Osteocyte (in vitro differentiated cells): ENCODE measurements around the gene ITM2B. TPM values are rescaled to one million over a fixed set of nuclear protein-coding genes. Genes with fewer than 3 reads are reported as not detected.

ENCODE experiments used
- DNase-seq: peaks from one replicate; pipeline ENCODE4 v3.0.0; 2021; ENCODE audit warnings: mixed read lengths; ENCODE audit not compliant: unreplicated experiment; ENCODE audit errors: extremely low spot score
- H3K27ac Mint-ChIP-seq: one replicate; pipeline ENCODE4 v1.8.0; 2021; ENCODE audit warnings: mild to moderate bottlenecking, mixed read lengths; ENCODE audit not compliant: unreplicated experiment
- H3K27me3 Mint-ChIP-seq: one replicate; pipeline ENCODE4 v1.8.0; 2021; ENCODE audit warnings: mixed read lengths; ENCODE audit not compliant: unreplicated experiment
- H3K36me3 Mint-ChIP-seq: one replicate; pipeline ENCODE4 v1.8.0; 2021; ENCODE audit warnings: mixed read lengths; ENCODE audit not compliant: unreplicated experiment
- H3K4me1 Mint-ChIP-seq: one replicate; pipeline ENCODE4 v1.8.0; 2021; ENCODE audit warnings: mixed read lengths; ENCODE audit not compliant: unreplicated experiment
- H3K4me3 Mint-ChIP-seq: one replicate; pipeline ENCODE4 v1.8.0; 2021; ENCODE audit warnings: mild to moderate bottlenecking, moderate library complexity, mixed read lengths; ENCODE audit not compliant: unreplicated experiment
- H3K9me3 Mint-ChIP-seq: one replicate; pipeline ENCODE4 v1.8.0; 2021; ENCODE audit warnings: mixed read lengths; ENCODE audit not compliant: unreplicated experiment
- total RNA-seq: library from RNA; stranded (reverse); gene quantifications from 2 replicates; pipeline ENCODE4 v1.2.1, GENCODE V29; 2021
- TF ChIP-seq, protein P1 (sequence below): fragments of 200-600 bp; sonication (generic); IDR thresholded peaks from 2 replicates; pipeline ENCODE4 v1.5.0; 2021; ENCODE audit warnings: antibody characterized with exemption, mild to moderate bottlenecking, moderate library complexity

The ITM2B gene
- total RNA-seq, 1 donor from 2014 or later, result 510 TPM

DNA sequence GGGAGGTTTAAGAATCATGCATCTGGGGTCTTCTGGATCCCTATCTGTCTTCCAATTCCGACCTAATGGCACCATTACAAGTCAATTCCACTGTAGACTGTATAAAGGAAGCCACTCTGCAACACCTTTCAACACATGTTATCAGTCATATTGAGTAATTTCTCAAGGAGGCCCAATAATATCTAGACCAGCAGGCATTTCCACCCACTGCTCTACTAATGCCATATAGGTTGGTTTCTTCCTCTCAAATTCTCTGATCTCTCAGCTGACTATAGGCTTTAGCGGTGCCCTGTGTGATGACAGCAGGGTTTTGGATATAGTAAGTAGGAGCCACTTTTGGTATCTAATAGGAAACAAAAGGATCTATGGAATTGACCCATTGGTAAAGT lies 12.4 kb upstream of the ITM2B start:
- Mint-ChIP-seq H3K9me3 (no peaks in the 10 kb centered on the region), H3K4me1 (peaks cover 20% of the 10 kb centered on the region), H3K36me3 (no peaks in the 10 kb centered on the region), H3K4me3 (no peak overlapping the region), H3K27ac (no peak overlapping the region), H3K27me3 (peaks cover 10% of the 10 kb centered on the region)
- TF ChIP-seq, protein P1, sequence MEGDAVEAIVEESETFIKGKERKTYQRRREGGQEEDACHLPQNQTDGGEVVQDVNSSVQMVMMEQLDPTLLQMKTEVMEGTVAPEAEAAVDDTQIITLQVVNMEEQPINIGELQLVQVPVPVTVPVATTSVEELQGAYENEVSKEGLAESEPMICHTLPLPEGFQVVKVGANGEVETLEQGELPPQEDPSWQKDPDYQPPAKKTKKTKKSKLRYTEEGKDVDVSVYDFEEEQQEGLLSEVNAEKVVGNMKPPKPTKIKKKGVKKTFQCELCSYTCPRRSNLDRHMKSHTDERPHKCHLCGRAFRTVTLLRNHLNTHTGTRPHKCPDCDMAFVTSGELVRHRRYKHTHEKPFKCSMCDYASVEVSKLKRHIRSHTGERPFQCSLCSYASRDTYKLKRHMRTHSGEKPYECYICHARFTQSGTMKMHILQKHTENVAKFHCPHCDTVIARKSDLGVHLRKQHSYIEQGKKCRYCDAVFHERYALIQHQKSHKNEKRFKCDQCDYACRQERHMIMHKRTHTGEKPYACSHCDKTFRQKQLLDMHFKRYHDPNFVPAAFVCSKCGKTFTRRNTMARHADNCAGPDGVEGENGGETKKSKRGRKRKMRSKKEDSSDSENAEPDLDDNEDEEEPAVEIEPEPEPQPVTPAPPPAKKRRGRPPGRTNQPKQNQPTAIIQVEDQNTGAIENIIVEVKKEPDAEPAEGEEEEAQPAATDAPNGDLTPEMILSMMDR, result no peak
- no peak for DNase-seq

DNA sequence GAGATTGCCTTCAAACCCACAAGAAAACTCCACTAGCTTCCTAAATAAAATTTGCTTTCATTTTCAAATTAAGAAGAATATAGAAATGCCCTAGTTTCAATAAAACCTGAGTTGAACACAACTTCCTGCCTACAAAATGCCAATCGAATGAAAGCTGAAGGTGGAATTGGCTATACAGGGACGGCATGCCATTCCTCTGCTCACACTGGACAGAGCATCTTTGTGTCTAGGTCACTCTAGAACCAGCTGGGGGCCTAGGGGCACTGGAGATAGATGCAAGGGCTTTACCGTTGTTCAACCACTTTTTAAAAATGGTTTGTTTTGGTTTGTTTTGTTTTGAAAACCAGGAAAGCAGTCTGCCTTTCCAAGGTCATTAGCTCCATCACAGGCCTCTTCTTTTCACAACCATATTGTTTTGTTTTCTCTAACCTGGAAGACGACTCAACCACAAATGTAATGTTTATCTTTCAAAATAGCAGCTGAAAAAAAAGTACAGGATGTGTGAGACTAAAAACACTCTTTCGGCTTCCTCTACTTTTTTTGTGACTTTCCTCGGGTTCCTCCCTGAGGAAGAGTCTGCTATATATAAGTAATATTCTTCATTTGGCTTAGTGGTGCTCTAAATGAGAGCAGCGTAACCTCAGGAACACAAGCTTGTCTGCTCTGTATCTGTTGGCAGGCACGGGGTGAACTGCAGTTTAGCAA lies 11.9 kb upstream of the ITM2B start:
- H3K9me3 Mint-ChIP-seq, result no peaks in the 10 kb centered on the region
- DNase-seq, result no peak
- H3K27me3 Mint-ChIP-seq, result peaks cover 12% of the 10 kb centered on the region
- TF ChIP-seq, protein P1, result no peak
- H3K27ac Mint-ChIP-seq, result no peak overlapping the region
- H3K4me1 Mint-ChIP-seq, result peaks cover 20% of the 10 kb centered on the region
- no peaks in the 10 kb centered on the region for H3K36me3 Mint-ChIP-seq
- no peak overlapping the region for H3K4me3 Mint-ChIP-seq

DNA sequence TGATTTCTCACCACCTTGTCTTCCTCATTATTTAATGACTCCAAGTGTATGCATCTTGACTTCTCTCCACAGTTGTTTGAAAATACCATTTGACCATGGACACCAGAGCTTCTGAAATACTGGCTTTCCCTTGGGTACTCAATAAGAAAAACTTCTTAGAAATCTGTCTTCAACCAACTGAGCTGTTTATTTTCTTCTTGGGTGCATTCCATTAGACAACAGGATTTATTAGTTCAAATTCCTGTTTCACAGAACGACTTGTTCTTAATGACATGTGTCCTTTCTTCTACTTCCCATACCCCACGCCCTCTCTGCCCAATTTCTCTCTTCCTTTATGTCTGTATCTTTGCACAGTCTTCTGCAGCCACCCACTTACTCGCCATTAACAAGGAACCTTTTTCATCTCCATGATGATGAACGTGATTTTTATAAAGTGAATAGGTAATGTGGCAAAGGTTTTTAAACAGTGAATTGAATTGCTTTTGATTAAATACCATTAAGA lies 11.3 kb upstream of the ITM2B start:
- H3K9me3 Mint-ChIP-seq, result no peaks in the 10 kb centered on the region
- DNase-seq, result no peak
- no peak overlapping the region for H3K27ac Mint-ChIP-seq
- peaks cover 17% of the 10 kb centered on the region for H3K27me3 Mint-ChIP-seq
- no peaks in the 10 kb centered on the region for H3K36me3 Mint-ChIP-seq
- TF ChIP-seq, protein P1, result no peak
- H3K4me3 Mint-ChIP-seq, result no peak overlapping the region
- H3K4me1 Mint-ChIP-seq, result peaks cover 20% of the 10 kb centered on the region

DNA sequence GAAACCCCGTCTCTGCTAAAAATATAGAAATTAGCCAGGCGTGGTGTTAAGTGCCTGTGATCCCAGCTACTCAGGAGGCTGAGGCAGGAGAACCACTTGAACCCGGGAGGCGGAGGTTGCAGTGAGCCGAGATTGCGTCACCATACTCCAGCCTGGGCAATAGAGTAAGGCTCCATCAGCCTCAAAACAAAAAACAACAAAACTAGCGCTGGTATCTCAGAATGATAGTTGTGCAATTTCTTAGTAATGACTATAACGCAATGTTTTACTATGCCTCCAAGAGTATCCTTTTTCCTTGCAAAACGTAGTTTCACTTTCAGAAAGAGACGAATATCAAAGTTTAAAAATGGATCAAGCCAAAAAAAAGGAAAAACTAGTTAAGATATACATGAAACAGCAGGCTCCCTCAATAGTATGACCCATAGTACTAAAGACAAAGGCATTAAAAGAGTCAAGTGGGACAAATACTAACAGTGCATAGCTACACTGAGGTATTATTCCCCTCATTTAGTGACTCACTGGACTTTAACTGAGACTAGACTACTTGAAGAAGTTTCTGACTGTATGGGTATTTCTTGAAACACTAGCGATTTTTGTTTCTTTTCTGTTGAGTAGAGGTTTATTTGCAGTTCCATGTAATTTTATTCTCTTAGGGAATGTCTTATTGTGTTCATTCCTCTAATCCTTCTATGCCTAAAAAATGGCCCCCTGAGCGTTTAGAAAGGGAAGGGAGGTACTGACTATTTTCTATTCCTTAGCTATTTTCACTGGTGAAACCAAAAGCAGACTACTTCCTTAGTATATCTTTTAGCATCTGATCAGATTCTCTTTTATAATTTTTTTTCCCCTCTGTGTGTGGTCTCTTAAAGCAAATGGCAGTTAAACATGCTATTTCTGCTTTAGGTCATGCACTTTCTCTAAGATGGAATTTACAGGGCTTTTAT lies 10.4 kb upstream of the ITM2B start:
- peaks cover 20% of the 10 kb centered on the region for H3K4me1 Mint-ChIP-seq
- no peaks in the 10 kb centered on the region for H3K9me3 Mint-ChIP-seq
- TF ChIP-seq, protein P1, result no peak
- peaks cover under 1% of the 10 kb centered on the region for H3K36me3 Mint-ChIP-seq
- H3K4me3 Mint-ChIP-seq, result no peak overlapping the region
- H3K27ac Mint-ChIP-seq, result no peak overlapping the region
- peaks cover 25% of the 10 kb centered on the region for H3K27me3 Mint-ChIP-seq
- no peak for DNase-seq

DNA sequence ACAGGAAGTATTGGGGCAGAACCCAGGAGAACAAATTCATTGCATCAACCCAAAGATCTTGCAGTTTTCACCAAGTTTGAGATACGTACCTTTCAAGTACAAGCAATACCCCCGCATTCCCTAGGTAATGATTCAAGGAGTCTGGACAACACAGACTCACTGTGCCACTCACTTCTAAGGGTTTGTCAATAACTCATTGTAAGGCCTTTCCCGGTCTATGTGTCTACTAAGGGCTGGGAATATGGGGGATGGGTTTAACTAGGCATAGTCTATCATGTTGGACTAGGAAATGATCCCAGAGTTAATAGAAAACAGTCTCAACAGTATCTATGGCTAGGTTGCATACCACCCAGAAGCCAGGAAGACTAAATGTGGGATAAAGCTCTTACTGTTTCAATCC lies 8.3 kb upstream of the ITM2B start:
- H3K27ac Mint-ChIP-seq, result no peak overlapping the region
- H3K27me3 Mint-ChIP-seq, result peaks cover 36% of the 10 kb centered on the region
- peaks cover 4% of the 10 kb centered on the region for H3K36me3 Mint-ChIP-seq
- no peaks in the 10 kb centered on the region for H3K9me3 Mint-ChIP-seq
- no peak for DNase-seq
- peaks cover 20% of the 10 kb centered on the region for H3K4me1 Mint-ChIP-seq
- TF ChIP-seq, protein P1, result no peak
- H3K4me3 Mint-ChIP-seq, result no peak overlapping the region
